Esophagus muscularis mucosa (tissue), 4 donors: ENCODE data around the gene FAM3B. TPM values are rescaled to one million over a fixed set of nuclear protein-coding genes. Genes with fewer than 3 reads are reported as not detected.

Experiments
- DNase-seq: peaks from one replicate; pipeline ENCODE4 v3.0.0-alpha.2; 2017; ENCODE audit errors: extremely low spot score
- H3K27ac ChIP-seq, 4 donors: fragments of 200-600 bp; sonication (generic); replicated peaks in 1 of 4; 1 replicate in 3 of 4; 2 replicates in 1 of 4; pipeline ENCODE4 v1.5.1; 2016 to 2019; ENCODE audit warnings: mild to moderate bottlenecking in 1 of 4
- H3K27me3 ChIP-seq, 4 donors: fragments of 200-600 bp; sonication (generic); one replicate each; pipeline versions ENCODE4 v1.5.1 to v1.6.0; 2016 to 2019
- H3K36me3 ChIP-seq, 4 donors: fragments of 200-600 bp; sonication (generic); one replicate each; pipeline ENCODE4 v1.5.1; 2016 to 2019
- H3K4me1 ChIP-seq, 4 donors: fragments of 200-600 bp; sonication (generic); one replicate each; pipeline ENCODE4 v1.5.1; 2016 to 2019
- H3K4me3 ChIP-seq, 4 donors: fragments of 200-600 bp; sonication (generic); 1 replicate in 2 of 4; 2 replicates in 2 of 4; pipeline ENCODE4 v1.5.1; 2016 to 2019; ENCODE audit warnings: mild to moderate bottlenecking in 4 of 4, moderate library complexity in 1 of 4
- H3K9me3 ChIP-seq, 4 donors: fragments of 200-600 bp; sonication (generic); 1 replicate in 3 of 4; 2 replicates in 1 of 4; pipeline ENCODE4 v1.5.1; 2016 to 2019
- CTCF ChIP-seq, 3 experiments: fragments of 200-600 bp in 2 of 3; fragments of 450-650 bp in 1 of 3; sonication (generic) in 2 of 3; IDR thresholded peaks; one replicate each; pipeline ENCODE4 v1.5.1; 2017 to 2019; ENCODE audit warnings: antibody characterized with exemption in 3 of 3, mild to moderate bottlenecking in 2 of 3, moderate library complexity in 1 of 3
- EP300 ChIP-seq: sonication (generic); formaldehyde crosslinking; IDR thresholded peaks from one replicate; pipeline ENCODE4 v1.6.1; 2017; ENCODE audit warnings: antibody characterized with exemption
- POLR2A ChIP-seq: fragments of 450-650 bp; IDR thresholded peaks from one replicate; pipeline ENCODE4 v1.6.1; 2017; ENCODE audit warnings: antibody characterized with exemption, moderate library complexity, mild to moderate bottlenecking, low read depth
- POLR2AphosphoS5 ChIP-seq, 2 donors: sonication (generic); formaldehyde crosslinking; IDR thresholded peaks; one replicate each; pipeline ENCODE4 v1.6.1; 2017; ENCODE audit warnings: antibody characterized with exemption in 2 of 2
- WGBS: methylation state at CpG from one replicate; pipeline ENCODE4 v1.1.5; 2018; 5-methylcytosine and 5-hydroxymethylcytosine counted together
- intact Hi-C: fragments of 100-400 bp; cut with DNase I; formaldehyde crosslinking; loops from one replicate; pipeline ENCODE4 v1.15.1; 2023
- total RNA-seq, 4 donors: library from RNA; depleted of rRNA; stranded (reverse); fragments of >200 nt; gene quantifications; one replicate each; pipeline versions ENCODE4 v1.1.0 to v1.2.1, GENCODE V29; 2016

The FAM3B gene
- total RNA-seq, 4 donors from 2014 or later: 0.45 TPM; not detected in 3

- Histone ChIP-seq H3K27me3 (peaks cover 0 to 3% (median 1%) of the 10 kb centered on the region in 4 donors), H3K4me1 (peaks cover 6 to 37% (median 31%) of the 10 kb centered on the region in 4 donors), H3K27ac (peak overlapping the region; percentile 64 to 86 (median 78)), H3K4me3 (peak overlapping the region in 1 of 4 donors; percentile 2), H3K9me3 (no peaks in the 10 kb centered on the region), H3K36me3 (no peaks in the 10 kb centered on the region)
- TF ChIP-seq POLR2AphosphoS5 (IDR thresholded peaks at IDR 0.05) (peak; percentile 11 to 14), EP300 (no peak)
- WGBS: 68% methylated on average over 22 of the region's 22 CpGs
- intact Hi-C loops: no loop called here
- no peak for DNase-seq
Measured at GRCh38 chr21:41360072-41360821, 43.6 kb downstream of the FAM3B start.

GRCh38 chr21:41361053-41361785, 44.6 kb downstream of the FAM3B start:
- intact Hi-C loops: no loop called here
- Histone ChIP-seq H3K9me3 (no peaks in the 10 kb centered on the region), H3K4me1 (peaks cover 6 to 37% (median 31%) of the 10 kb centered on the region in 4 donors), H3K27me3 (peaks cover 0 to 4% (median 1%) of the 10 kb centered on the region in 4 donors), H3K27ac (peak overlapping the region; percentile 74 to 86 (median 80)), H3K4me3 (peak overlapping the region; percentile 39 to 57 (median 48)), H3K36me3 (no peaks in the 10 kb centered on the region)
- WGBS: 90% methylated on average over 16 of the region's 16 CpGs
- TF ChIP-seq POLR2A: no peak
- no peak for TF ChIP-seq EP300
- no peak for TF ChIP-seq CTCF (IDR thresholded peaks at IDR 0.05)
- TF ChIP-seq POLR2AphosphoS5 (IDR thresholded peaks at IDR 0.05): no peak
- no peak for DNase-seq

GRCh38 chr21:41361786-41362604, 45.4 kb downstream of the FAM3B start, which contains the start of gene MX2:
MX2 (plus strand) TSS chr21:41362027; CDS start chr21:41376907, 14,880 bp downstream.
- Histone ChIP-seq H3K4me3 (peak within 1 kb of the TSS; percentile 39 to 57 (median 48)), H3K4me1 (peaks cover 6 to 37% (median 31%) of the 10 kb centered on the region in 4 donors), H3K27ac (peak within 1 kb of the TSS; percentile 74 to 86 (median 80)), H3K36me3 (no peaks in the 10 kb centered on the region), H3K9me3 (no peaks in the 10 kb centered on the region), H3K27me3 (peaks cover 0 to 4% (median 1%) of the 10 kb centered on the region in 4 donors)
- peak; percentile 96 for DNase-seq
- TF ChIP-seq POLR2AphosphoS5 (IDR thresholded peaks at IDR 0.05): peak; percentile 39 to 71
- no peak for TF ChIP-seq CTCF (IDR thresholded peaks at IDR 0.05)
- peak; percentile 11 for TF ChIP-seq POLR2A
- no peak for TF ChIP-seq EP300
- WGBS: 52% methylated on average over 24 of the region's 24 CpGs
- intact Hi-C loops: no loop called here

- intact Hi-C loops: no loop called here
- no peak for DNase-seq
Measured at GRCh38 chr21:41362605-41363369, 46.2 kb downstream of the FAM3B start.

More at GRCh38 chr21:41362605-41363369, 46.2 kb downstream of the FAM3B start:
- 79% methylated on average over 16 of the region's 16 CpGs for WGBS
- peaks cover 6 to 43% (median 31%) of the 10 kb centered on the region in 4 donors for H3K4me1 ChIP-seq
- H3K4me3 ChIP-seq: peak overlapping the region; percentile 39 to 57 (median 48)
- no peaks in the 10 kb centered on the region for H3K9me3 ChIP-seq
- H3K27me3 ChIP-seq: peaks cover 0 to 4% (median 1%) of the 10 kb centered on the region in 4 donors
- TF ChIP-seq CTCF (IDR thresholded peaks at IDR 0.05) (no peak), POLR2A (no peak), EP300 (no peak), POLR2AphosphoS5 (IDR thresholded peaks at IDR 0.05) (no peak)
- H3K27ac ChIP-seq: peak overlapping the region; percentile 74 to 86 (median 80)
- no peaks in the 10 kb centered on the region for H3K36me3 ChIP-seq
